GM23248 (cell line): ENCODE results near the gene MTCH2. TPM values are rescaled to one million over a fixed set of nuclear protein-coding genes. Genes with fewer than 3 reads are reported as not detected.
A peak's percentile ranks its signal among the peaks of the same experiment; 100 is the strongest.

Experiments
- DNase-seq: peaks from one replicate; pipeline ENCODE4 v3.0.0-alpha.2; 2015
- H2AFZ ChIP-seq: fragments of 200-600 bp; sonication (generic); 2 replicates; pipeline ENCODE4 v1.6.1; 2016; ENCODE audit warnings: antibody characterized with exemption
- H3F3A ChIP-seq: fragments of 200-600 bp; sonication (generic); 2 replicates; pipeline ENCODE4 v1.6.1; 2016; ENCODE audit warnings: mild to moderate bottlenecking, antibody characterized with exemption, mixed run types; ENCODE audit not compliant: insufficient read depth
- H3K27ac ChIP-seq: fragments of 200-600 bp; sonication (generic); 2 replicates; pipeline ENCODE4 v1.5.1; 2016; ENCODE audit warnings: mild to moderate bottlenecking
- H3K27me3 ChIP-seq: fragments of 200-600 bp; sonication (generic); replicated peaks from 2 replicates; pipeline ENCODE4 v1.6.1; 2016; ENCODE audit warnings: mild to moderate bottlenecking; ENCODE audit not compliant: insufficient read depth
- H3K36me3 ChIP-seq: fragments of 200-600 bp; sonication (generic); 2 replicates; pipeline ENCODE4 v1.6.1; 2016; ENCODE audit warnings: low read depth, mild to moderate bottlenecking
- H3K4me1 ChIP-seq: fragments of 200-600 bp; sonication (generic); 2 replicates; pipeline ENCODE4 v1.6.1; 2016; ENCODE audit warnings: mild to moderate bottlenecking; ENCODE audit not compliant: insufficient read depth
- H3K4me2 ChIP-seq: fragments of 200-600 bp; sonication (generic); one replicate; pipeline ENCODE4 v1.6.1; 2016; ENCODE audit warnings: mild to moderate bottlenecking; ENCODE audit not compliant: unreplicated experiment
- H3K4me3 ChIP-seq: fragments of 200-600 bp; sonication (generic); 2 replicates; pipeline ENCODE4 v1.5.1; 2016; ENCODE audit warnings: mild to moderate bottlenecking
- H3K79me2 ChIP-seq: fragments of 200-600 bp; sonication (generic); 2 replicates; pipeline ENCODE4 v1.6.1; 2016; ENCODE audit warnings: mild to moderate bottlenecking; ENCODE audit not compliant: insufficient read depth
- H3K9ac ChIP-seq: fragments of 200-600 bp; sonication (generic); 2 replicates; pipeline ENCODE4 v1.6.1; 2016; ENCODE audit warnings: mild to moderate bottlenecking
- H3K9me2 ChIP-seq: fragments of 200-600 bp; sonication (generic); 2 replicates; pipeline ENCODE4 v1.6.1; 2016; ENCODE audit warnings: mixed run types, mild to moderate bottlenecking, moderate library complexity; ENCODE audit not compliant: insufficient read depth
- H3K9me3 ChIP-seq: fragments of 200-600 bp; sonication (generic); one replicate; pipeline ENCODE4 v1.6.1; 2017; ENCODE audit warnings: low read depth
- H4K20me1 ChIP-seq: fragments of 200-600 bp; sonication (generic); 2 replicates; pipeline ENCODE4 v1.6.0; 2016; ENCODE audit not compliant: insufficient read depth
- EZH2 ChIP-seq: fragments of 200-600 bp; sonication (generic); IDR thresholded peaks from 2 replicates; pipeline ENCODE4 v1.6.1; 2018; ENCODE audit warnings: antibody characterized with exemption, mild to moderate bottlenecking; ENCODE audit not compliant: insufficient read depth, poor library complexity, severe bottlenecking
- EZH2phosphoT487 ChIP-seq: fragments of 200-600 bp; sonication (generic); IDR thresholded peaks from 2 replicates; pipeline ENCODE4 v1.6.1; 2018; ENCODE audit warnings: antibody characterized with exemption, moderate library complexity, mild to moderate bottlenecking, low read depth; ENCODE audit not compliant: insufficient read depth
- WGBS, 2 experiments: methylation state at CpG; one replicate each; pipeline ENCODE4 v1.1.6; 2015 to 2017; ENCODE audit warnings: low lambda C conversion rate in 2 of 2, low coverage in 1 of 2; ENCODE audit errors: missing lambda C conversion rate in 2 of 2; 5-methylcytosine and 5-hydroxymethylcytosine counted together
- in situ Hi-C: fragments of 300-500 bp; cut with MboI; formaldehyde crosslinking; loops from 2 replicates; pipeline ENCODE4 v1.15.0; 2020
- polyA plus RNA-seq: library from polyadenylated mRNA; unstranded; fragments of >200 nt; fragmentation: Nextera tagmentation; extraction: Ambion mirVana; gene quantifications from 2 replicates; pipeline ENCODE4 v1.2.1, GENCODE V29; 2016
- total RNA-seq: library from RNA; depleted of rRNA; stranded (reverse); fragments of >200 nt; shearing (Covaris generic); gene quantifications from 2 replicates; pipeline ENCODE4 v1.2.3, GENCODE V29; 2014

MTCH2 gene
- total and polyA plus RNA-seq, 2 experiments from 2014 or later, result 84.2 to 169 TPM

- H3K27me3 ChIP-seq, result peaks cover 20% of the 10 kb centered on the region
- no peaks in the 10 kb centered on the region for H3F3A ChIP-seq
- no peaks in the 10 kb centered on the region; the same call in 1 of the 2 replicates for H3K36me3 ChIP-seq
- no peak overlapping the region for H3K4me3 ChIP-seq
- H3K4me1 ChIP-seq, result 0 out of 2 replicates have a peak, but pooled peaks cover 3% of the 10 kb centered on the region
- H3K9me3 ChIP-seq, result no peaks in the 10 kb centered on the region
- no peak overlapping the region for H3K4me2 ChIP-seq
- no peak overlapping the region for H3K9ac ChIP-seq
- H3K9me2 ChIP-seq, result no peaks in the 10 kb centered on the region
- no peaks in the 10 kb centered on the region for H4K20me1 ChIP-seq
- WGBS, 2 experiments, result 90 to 91% methylated on average over 11 of the region's 11 CpGs
- in situ Hi-C loops, result no loop called here
- TF ChIP-seq EZH2phosphoT487 (no peak), EZH2 (no peak)
- H3K79me2 ChIP-seq, result no peaks in the 10 kb centered on the region
- no peak overlapping the region for H2AFZ ChIP-seq
- DNase-seq, result no peak
- H3K27ac ChIP-seq, result no peak overlapping the region
Observed at GRCh38 chr11:47589118-47589517, 53.2 kb downstream of the MTCH2 start.

DNA sequence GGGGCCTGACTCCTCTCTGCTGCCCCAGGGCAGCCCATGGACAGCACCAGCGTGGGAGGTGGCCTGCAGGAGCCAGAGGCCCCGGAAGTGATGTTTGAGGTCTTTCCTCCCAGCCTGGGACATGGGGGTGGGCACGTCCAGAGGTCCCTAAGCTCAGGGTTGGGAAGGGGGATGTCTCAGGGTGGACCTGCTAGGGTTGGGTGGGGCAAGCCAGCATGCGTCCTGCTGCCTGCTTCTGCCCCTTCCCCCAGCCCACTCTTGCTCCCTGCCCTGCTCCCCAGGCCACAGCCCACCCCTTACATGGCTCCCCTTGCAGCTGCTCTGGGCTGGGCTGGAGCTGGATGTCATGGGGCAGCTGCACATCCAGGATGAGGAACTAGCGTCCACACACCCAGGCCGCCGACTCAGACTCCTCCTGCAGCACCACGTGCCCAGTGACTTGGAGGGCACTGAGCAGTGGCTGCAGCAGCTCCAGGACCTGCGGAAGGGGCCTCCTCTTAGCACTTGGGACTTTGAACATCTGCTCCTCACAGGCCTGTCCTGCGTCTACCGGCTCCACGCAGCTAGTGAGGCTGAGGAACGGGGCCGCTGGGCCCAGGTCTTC lies 54.5 kb downstream of the MTCH2 start:
- peak; percentile 47 for DNase-seq
- TF ChIP-seq EZH2 (no peak), EZH2phosphoT487 (no peak)
- Histone ChIP-seq H3K9me2 (no peaks in the 10 kb centered on the region), H3K27me3 (peaks cover 8% of the 10 kb centered on the region; the same call in 1 of the 2 replicates), H3K4me1 (no peaks in the 10 kb centered on the region), H3K4me3 (no peak overlapping the region), H3K9ac (no peak overlapping the region), H4K20me1 (no peaks in the 10 kb centered on the region), H3F3A (no peaks in the 10 kb centered on the region), H2AFZ (peak overlapping the region; percentile 48), H3K79me2 (no peaks in the 10 kb centered on the region), H3K27ac (no peak overlapping the region), H3K9me3 (no peaks in the 10 kb centered on the region), H3K36me3 (peaks cover 7% of the 10 kb centered on the region; the same call in 1 of the 2 replicates), H3K4me2 (no peak overlapping the region)
- WGBS, 2 experiments, result 21 to 34% methylated on average over 12 to 13 of the region's 14 CpGs
- in situ Hi-C loops, result no loop called here

DNA sequence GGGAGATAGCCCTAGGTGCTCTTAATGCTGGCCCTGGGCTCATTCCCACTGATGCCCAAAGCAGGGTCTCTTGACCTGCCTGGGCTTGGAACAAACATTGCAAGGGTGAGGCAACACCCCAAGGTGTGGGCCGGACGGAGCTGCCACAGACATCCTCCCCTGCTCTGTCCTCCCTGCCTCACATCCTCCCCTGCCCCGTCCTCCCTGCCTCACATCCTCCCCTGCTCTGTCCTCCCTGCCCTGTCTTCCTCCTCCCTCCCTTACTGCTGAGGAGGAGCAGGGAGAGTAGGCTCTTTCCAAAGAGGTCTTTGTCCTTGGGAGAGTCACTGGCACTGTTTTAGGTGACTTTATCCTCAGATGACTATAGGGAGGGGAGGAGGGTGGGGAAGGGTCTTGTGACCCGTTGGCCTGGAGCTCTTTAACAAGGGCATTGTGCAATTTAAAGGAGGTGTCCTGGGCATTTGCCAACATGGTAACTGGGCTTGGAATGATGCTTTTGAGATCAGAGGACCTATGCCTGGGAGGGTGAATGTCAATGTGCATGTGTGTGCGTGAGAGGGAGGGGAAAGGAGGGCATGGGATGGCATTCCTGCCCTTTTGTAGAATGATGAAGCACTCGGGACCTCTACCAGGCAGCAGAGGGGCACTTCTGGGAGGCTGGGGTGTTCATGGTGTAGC lies 55.2 kb downstream of the MTCH2 start:
- Histone ChIP-seq H2AFZ (peak overlapping the region; percentile 48), H3K36me3 (peaks cover 11% of the 10 kb centered on the region; the same call in 1 of the 2 replicates), H3K9ac (no peak overlapping the region), H3F3A (no peaks in the 10 kb centered on the region), H3K79me2 (0 out of 2 replicates have a peak, but pooled peaks cover 3% of the 10 kb centered on the region), H4K20me1 (no peaks in the 10 kb centered on the region), H3K4me1 (no peaks in the 10 kb centered on the region), H3K9me2 (no peaks in the 10 kb centered on the region), H3K9me3 (no peaks in the 10 kb centered on the region), H3K4me2 (no peak overlapping the region), H3K27me3 (0 out of 2 replicates have a peak, but pooled peaks cover 1% of the 10 kb centered on the region), H3K4me3 (no peak overlapping the region), H3K27ac (no peak overlapping the region)
- no peak for TF ChIP-seq EZH2phosphoT487
- no peak for TF ChIP-seq EZH2
- DNase-seq, result no peak
- 12 to 34% methylated on average over 4 to 6 of the region's 6 CpGs for WGBS, 2 experiments
- in situ Hi-C loops, result no loop called here

GRCh38 chr11:47586098-47586855 lies 56.1 kb downstream of the MTCH2 start, which contains the start of gene FAM180B:
Gene FAM180B, plus strand, starts transcription at chr11:47586678. Its CDS starts 91 bp downstream, at chr11:47586769.
- H3K9me3 ChIP-seq, result no peaks in the 10 kb centered on the region
- no peaks in the 10 kb centered on the region for H3K27me3 ChIP-seq
- H3K79me2 ChIP-seq, result 0 out of 2 replicates have a peak, but pooled peaks cover 12% of the 10 kb centered on the region
- H3K36me3 ChIP-seq, result peaks cover 20% of the 10 kb centered on the region; the same call in 1 of the 2 replicates
- in situ Hi-C loops, result no loop called here
- H3K4me2 ChIP-seq, result no peak within 1 kb of the TSS
- no peaks in the 10 kb centered on the region for H4K20me1 ChIP-seq
- DNase-seq, result no peak
- TF ChIP-seq EZH2, result no peak
- no peak for TF ChIP-seq EZH2phosphoT487
- peak within 1 kb of the TSS; percentile 48 for H2AFZ ChIP-seq
- H3K27ac ChIP-seq, result no peak within 1 kb of the TSS
- WGBS, 2 experiments, result 18 to 29% methylated on average over 12 of the region's 12 CpGs
- H3K4me1 ChIP-seq, result no peaks in the 10 kb centered on the region
- no peaks in the 10 kb centered on the region for H3K9me2 ChIP-seq
- H3K4me3 ChIP-seq, result no peak within 1 kb of the TSS
- no peaks in the 10 kb centered on the region for H3F3A ChIP-seq
- H3K9ac ChIP-seq, result no peak within 1 kb of the TSS
